ENCODE results near the gene ACP2.

The ACP2 gene, protein sequence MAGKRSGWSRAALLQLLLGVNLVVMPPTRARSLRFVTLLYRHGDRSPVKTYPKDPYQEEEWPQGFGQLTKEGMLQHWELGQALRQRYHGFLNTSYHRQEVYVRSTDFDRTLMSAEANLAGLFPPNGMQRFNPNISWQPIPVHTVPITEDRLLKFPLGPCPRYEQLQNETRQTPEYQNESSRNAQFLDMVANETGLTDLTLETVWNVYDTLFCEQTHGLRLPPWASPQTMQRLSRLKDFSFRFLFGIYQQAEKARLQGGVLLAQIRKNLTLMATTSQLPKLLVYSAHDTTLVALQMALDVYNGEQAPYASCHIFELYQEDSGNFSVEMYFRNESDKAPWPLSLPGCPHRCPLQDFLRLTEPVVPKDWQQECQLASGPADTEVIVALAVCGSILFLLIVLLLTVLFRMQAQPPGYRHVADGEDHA

DNA sequence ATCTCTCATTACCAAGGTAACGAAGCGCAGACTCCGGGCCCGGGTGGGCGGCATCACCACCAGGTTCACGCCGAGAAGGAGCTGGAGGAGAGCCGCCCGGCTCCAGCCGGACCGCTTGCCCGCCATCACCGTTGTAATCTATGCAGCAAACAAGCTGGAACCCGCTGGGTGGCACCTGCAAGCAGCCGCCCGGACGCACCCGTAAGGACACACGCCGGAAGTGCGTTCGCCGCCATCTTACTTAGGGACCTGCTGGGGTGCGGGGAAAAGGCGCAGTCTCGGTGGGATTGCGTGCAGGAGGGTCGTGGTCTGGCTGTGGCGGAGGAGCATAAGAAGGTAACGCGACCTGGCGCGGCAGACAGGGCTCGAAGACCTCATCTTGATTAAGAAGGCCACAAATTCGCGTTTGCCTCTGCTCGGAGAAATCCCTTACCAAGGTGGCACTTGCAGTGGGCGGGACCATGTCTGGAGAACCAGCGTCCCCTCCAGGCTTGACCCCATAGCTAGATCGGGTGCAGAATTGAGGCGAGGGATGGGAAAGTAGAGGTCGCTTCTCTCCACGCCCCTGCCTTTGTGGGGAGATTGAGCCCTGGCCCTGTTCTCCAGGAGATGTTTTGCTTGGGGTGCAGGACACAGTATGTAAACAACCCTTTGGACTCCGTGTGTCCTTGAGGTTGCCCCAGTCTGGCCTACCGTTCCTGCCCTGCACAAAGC is at the start of gene ACP2:
ACP2 (minus strand) TSS at position 151 of the 714 bp plus-strand sequence; CDS start at position 126, 25 bp downstream.
- DNase-seq = peak; percentile 62 to 77 (median 70)

DNA sequence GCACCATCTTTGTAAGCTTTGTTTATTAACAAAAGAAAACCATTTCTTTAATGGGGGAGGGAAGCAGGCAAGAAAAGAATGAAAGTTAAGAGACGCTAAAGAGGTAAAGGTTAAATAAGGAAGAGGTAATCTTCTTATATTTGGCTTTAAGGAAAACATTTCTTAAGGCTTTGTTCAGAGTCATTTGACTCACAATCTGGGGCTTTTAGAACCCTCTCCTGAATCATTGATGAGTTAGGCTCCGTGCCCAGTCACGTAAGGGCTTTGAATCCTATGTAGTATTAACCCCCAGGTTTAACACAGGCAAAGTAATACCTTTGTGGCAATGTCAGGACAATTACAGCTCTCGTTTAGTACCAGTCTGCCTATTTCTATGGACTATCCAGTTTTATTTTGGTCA is 47.4 kb upstream of the ACP2 start:
- DNase-seq = no peak

DNA sequence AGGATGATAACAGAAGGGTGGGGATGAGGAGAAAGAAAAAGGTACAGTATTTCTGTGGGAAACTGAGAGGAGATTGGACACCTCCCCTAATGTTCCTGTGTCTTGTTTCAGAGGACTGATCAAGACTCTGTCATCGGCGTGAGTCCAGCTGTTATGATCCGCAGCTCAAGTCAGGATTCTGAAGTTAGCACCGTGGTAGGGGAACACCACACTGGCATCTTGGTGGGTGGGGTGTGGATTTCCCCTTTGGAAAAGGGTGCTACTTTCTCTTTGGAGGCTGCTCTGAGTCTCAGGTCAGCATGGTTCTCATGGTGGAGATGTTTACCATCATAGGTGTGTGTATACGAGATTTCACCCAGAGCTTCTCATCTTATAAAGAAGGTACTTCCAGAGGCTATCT is 46.8 kb upstream of the ACP2 start:
- no peak for DNase-seq

DNA sequence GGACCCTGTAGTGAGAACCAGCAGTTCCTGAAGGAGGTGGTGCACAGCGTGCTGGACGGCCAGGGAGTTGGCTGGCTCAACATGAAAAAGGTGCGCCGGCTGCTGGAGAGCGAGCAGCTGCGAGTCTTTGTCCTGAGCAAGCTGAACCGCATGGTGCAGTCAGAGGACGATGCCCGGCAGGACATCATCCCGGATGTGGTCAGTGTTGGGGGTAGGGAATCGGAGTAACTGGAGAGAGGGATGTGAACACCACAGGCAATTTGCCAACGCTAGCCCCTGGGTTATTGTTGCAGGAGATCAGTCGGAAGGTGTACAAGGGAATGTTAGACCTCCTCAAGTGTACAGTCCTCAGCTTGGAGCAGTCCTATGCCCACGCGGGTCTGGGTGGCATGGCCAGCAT is 41.2 kb upstream of the ACP2 start:
- no peak for DNase-seq

DNA sequence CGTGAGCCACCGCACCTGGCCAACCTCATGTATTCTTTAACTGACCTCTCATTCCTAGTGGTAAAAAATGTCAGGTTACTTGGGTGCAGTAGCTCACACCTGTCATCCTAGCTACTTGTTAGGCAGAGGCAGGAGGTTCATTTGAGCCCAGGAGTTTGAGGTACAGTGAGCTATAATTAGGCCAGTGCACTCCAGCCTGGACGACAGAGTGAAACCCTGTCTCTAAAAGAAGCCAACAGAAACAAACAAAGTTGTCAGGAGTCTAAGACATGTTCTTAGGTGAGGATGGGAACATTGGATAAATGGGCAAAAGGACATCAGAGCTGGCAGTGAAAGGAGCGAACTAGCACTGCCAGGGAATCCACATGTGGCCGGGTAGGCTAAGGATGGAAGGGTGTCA is 39.5 kb upstream of the ACP2 start:
- no peak for DNase-seq

DNA sequence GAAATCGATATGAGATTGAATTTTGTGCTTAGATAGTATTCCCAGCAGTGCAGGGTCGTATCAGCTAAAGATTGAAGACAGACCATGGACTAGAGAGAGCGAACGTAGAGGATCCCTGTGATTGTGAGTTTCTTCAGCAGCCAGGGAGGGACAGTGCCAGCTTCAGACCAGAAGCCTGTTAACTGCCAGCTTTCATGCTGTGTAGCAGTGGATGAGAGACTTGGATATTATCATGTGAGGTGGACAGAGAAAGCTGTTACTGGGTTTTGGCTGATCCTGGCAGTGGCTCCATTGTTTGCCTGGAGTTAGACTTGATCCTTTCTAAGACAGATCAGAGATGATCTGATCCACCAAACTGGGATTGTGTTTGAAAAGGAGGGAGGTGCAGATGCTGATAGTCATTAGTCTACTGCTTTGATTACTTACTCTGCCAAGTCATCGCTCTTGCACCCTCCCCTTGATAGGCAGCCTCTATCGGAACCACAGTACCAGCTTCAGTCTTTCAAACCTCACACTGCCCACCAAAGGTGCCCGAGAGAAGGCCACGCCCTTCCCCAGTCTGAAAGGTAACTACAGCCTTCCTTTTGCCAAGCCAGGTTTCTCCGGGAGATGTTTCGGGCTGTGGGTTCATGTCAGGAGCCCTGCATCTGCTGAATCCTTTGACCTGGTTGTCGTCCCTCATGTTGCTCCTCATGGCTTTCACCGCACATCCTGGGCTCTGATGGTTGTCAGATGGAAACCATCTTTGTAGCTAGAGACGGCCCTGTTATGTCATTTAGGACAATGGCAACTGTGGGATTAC is 37.6 kb upstream of the ACP2 start:
- no peak for DNase-seq

DNA sequence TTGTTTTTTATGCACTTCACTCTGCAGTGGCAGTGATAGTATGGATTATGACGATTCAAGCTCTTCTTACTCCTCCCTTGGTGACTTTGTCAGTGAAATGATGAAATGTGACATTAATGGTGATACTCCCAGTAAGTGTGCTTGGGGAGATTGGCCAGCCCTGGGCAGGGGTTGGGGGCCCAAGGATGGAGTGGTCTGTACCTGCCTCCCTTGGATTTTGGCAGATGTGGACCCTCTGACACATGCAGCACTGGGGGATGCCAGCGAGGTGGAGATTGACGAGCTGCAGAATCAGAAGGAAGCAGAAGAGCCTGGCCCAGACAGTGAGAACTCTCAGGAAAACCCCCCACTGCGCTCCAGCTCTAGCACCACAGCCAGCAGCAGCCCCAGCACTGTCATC is 35.5 kb upstream of the ACP2 start:
- DNase-seq = no peak

DNA sequence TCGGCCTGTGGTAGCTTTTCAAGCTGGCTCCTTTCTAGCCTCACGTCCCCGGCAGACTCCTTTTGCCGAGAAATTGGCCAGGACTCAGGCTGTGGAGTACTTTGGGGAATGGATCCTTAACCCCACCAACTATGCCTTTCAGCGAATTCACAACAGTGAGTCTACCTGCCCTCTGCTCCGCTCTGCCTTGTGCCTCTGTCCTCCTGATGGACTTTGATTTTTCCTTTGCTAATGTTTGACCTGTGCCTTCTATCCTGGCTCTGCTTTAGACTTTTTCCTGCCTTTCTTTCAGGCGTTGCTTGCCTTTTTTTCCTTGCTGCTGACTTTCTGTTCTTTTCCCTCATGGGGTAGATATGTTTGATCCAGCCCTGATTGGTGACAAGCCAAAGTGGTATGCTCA is 33.8 kb upstream of the ACP2 start:
- no peak for DNase-seq

DNA sequence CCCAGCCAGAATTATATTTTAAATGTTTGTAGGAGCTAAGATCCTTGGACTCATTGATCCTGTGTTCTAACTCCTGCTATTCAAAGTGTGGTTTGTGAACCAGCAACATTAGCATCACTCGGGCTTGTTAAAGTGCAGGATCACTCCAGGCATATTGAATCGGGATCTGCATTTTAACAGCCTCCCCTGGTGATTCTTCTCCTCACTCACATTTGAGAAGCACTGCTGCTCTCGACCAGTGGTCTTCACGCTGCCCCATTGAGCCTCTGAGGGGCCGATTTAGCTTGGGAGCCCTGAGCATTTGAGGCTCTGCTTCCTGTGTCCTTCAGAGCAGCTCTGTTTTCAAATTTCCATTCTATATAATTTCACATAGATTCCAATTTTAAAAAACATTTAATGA is 32.2 kb upstream of the ACP2 start:
- no peak for DNase-seq

DNA sequence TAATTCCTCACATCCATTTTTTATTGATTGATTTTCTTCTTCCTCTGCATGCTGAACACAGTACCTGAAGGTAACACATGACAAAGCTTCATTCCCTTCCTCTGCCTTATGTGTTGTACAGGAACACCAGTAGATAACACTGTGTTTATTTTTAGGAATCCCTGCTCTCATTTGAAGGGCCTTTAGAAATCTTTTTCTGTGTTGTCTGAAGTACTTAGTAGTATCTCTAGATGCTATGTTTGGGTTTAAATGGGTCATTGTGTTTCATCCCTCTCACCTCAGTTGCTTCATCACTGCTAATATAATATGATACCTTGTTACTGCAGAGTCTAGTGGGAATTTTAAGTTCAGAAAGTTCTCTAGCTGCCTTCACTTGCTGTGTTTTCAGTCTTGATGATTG is 31.5 kb upstream of the ACP2 start:
- DNase-seq = no peak

DNA sequence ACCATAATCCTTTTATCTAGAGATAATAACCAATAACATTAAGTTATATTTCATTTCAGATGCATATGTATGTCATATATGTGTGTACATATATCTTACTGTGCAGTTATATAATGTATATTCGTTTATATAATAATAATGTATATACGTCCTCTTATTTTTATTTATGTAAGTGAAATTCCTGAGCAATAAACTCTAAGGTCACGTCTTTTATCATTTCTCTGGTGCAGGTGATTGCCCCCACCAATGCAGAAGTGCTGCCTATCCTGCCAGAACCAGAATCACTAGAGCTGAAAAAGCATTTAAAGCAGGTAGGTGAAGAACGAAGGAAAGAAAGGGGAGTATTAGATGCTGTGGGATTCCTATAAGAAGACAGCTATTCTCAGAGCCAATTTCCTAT is 30.2 kb upstream of the ACP2 start:
- DNase-seq = no peak

DNA sequence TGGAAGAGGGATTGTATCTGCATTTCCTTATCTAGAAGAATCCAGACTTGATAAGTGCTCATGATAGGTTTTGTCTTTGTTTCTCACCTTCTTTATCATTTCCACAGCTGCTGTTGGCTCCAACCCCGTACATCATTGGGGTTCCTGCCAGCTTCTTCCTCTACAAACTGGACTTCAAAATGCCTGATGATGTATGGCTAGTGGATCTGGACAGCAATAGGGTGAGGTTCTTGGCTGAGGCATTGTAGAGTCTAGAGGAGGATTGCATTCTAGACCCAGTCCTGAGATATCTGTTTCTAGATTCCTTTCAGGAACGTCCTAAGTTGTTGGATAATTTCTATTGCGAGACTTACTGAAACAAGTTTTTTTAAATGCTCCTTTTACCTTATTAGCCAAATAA is 29.4 kb upstream of the ACP2 start:
- DNase-seq = no peak

DNA sequence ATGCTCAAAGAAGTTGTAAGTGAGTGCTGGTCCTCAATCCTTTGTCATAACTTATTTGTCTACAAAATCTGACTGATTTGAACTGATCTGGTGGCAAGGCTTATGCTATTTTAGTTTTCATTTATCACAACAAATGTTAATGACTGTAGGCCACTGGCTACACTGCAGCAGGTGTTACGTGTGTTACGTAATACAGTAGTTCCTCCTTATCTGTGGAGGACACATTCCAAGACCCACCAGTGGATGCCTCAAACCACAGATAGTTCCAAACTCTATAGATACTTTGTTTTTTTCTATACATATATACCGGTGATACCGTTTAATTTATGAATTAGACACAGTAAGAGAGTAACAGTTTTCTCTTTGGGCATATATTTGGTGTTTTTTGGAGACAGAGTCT is 28.3 kb upstream of the ACP2 start:
- no peak for DNase-seq

DNA sequence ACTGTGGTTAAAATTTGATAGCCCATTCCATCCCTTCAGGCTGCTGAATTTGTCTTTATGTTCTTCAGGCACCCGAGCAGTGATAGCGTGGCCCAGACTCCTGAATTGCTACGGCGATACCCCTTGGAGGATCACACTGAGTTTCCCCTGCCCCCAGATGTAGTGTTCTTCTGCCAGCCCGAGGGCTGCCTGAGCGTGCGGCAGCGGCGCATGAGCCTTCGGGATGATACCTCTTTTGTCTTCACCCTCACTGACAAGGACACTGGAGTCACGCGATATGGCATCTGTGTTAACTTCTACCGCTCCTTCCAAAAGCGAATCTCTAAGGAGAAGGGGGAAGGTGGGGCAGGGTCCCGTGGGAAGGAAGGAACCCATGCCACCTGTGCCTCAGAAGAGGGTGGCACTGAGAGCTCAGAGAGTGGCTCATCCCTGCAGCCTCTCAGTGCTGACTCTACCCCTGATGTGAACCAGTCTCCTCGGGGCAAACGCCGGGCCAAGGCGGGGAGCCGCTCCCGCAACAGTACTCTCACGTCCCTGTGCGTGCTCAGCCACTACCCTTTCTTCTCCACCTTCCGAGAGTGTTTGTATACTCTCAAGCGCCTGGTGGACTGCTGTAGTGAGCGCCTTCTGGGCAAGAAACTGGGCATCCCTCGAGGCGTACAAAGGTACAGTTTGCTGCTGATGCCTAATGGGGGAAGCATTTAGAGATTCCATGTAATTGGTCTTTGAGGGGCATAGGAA is 26.1 kb upstream of the ACP2 start:
- no peak for DNase-seq

DNA sequence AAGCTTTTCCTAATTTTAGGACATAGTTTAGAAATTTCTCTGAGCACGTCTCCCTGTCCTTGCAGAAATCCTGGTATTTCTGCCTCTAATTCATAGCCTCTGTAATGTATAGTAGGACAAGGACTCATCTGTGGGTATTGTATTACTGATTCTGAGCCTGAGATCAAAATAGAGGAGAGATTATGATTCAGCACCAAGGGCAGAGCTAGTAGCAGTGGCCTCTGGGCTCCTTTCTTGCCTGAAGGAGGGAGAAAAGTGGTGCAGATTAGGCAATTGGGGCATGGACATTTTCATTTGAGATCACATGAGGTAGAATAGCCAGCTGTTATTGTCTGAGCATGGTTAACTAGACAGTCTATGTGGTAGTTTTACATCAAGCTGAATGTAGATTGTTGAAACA is 24.1 kb upstream of the ACP2 start:
- no peak for DNase-seq

DNA sequence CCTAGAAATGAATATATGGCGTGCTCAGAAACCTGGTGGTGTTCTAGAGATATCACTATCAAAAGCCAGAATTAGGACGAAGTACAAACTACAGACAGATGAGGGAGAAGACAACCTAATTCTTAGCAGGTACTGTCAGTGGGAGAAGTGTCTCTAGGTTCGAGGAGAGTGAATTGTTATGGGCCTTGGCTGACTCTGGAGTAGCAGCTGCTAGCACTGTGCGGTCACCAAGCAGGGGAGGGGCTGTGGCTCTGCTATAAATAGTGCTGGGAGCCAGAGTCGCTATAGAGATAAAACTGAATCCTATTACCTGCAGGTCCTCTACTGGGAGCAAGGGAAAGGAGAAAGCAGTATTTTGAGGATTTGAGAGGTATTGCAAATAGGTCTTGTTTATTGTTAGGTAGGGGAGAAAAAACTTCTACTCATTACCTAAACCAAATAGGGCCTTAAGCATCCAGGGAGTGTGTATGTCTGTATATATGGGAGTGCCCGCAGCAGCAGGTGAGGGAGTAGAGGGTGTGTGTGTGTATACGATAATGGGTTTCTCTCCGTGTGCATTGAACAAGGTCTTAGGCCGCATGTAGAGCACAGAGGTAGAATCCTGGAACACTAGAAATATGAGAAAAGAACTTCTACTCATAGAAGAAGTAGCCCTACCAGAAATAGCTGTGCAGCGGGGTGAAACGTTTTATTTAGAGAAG is 23.5 kb upstream of the ACP2 start:
- no peak for DNase-seq

DNA sequence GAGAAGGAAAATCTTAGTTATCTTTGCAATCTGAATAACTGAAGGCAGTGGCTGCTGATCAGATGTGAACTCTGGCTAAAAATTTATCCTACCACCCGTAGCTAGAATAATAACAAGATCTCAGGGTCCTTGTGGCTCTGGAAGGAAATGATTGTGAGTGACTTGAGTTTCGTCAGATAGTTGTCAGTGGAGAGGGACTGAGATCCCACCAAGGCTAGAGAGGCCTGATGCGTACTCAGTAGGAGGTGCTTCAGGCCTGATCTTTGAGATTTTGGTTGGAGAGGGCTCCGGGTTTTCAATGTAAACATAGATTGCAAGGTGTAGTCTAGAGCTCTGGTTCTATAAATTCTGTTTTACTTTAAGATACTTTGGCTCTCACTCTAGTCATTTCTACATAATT is 22.7 kb upstream of the ACP2 start:
- DNase-seq = no peak

DNA sequence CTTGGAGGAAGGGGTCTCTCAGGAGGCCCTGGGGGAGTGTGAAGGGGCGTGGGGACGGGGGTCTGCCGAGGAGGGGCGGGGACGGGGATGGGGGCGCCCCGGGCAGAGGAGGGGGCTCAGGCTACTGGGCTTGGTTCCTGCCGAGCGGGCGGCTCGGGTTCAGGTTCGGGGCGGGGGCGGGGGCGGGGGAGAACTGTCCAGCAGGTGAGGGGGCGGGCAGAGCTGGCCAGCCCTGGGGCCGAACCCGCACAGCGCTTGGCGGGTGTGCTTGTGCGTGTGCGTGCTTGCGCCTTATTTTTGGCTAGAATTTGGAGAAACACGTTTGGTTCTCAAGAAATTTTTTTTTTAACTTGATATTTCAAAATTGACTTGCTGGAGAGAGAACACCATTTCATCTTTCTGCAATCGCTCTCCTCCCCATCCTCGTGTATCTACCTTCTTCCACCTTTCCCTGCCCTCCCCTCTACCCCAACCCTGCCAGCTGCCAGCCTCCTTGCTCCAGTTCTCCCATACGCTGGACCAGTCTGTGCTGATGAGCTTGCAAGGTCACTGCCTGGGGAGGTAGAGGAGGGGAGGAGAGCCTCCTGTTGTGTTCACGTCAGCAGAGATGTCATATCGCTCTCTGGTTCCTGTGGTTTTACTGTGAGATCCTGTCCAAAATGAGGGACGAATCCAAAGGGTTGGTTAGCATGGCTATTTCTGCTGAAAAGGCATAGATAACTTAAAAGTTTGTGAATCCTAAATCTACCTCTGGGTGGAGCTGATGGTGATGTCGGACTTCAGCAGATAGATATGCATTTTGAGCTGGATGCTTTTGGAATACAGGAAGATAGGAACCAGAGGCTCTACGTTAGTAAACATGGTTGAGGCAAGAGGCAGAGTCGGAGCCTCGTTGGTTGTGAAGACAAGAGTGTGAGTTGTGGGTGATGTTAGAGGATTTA is 22.0 kb upstream of the ACP2 start:
- no peak for DNase-seq

DNA sequence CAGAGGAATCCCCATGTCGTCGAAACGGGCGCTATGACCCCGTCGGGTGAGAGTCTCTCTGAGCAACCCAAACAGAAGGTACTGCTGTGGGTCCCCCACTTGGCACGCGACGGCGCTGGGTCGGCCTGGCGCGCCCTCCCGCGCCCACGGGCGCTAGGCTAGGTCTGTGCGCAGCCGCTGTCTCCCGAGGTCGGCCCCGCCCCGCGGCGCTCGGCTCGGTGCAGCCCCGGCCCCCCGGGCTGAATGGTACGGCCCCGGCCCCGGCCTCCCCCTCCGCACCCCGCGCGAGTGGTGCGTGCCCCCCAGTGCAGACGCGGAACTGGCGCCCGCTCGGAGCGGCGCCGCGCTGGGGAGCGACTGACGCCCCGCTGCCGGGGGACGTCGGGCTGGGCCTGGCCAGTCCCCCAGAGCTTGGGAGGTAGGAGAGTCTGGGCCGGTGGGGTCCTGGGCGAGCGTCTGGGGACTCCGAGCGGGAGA is 21.3 kb upstream of the ACP2 start, which contains the start of gene MADD:
MADD (plus strand) TSS at position 305 of the 477 bp plus-strand sequence.
- DNase-seq = peak; percentile 76 to 92 (median 85)

DNA sequence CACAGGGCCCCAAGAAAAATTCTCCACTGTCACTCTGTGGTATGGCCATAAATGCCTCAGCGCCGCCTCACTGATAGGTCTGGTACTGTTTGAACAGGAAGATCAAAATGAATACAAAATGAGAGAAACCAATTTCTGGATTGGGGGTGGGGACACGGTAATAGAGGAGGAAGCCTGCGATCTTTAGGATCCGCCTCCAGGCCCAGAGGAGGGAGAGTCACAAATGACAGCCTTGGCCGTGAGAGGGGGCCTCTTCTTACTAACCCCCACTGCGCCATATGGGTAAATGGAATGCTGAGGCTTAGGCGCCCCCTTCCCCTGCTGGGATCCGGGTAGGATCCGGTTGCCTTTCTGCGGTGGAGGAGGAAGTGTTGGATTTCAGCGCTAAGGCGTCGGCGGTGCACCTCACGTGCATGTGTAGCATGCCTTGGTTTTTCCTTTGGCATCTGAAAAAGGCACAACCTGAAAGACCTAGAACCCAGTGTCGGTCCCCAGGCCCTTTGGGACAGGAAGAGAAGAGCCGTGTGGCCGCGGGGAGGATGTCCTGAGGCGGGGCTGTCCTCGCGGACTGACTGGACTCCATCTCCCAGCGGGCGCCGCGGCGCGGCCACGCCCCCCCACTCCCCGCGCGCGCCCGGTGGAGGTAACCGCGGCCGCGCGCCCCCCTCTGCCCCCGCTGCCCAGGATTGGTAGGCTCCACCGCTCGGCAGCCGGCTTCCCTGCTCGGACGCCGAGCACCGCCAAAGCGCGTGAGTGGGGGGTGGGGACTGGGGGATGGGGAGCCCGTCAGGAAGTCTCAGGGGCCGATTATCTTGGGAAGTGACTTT is 20.6 kb upstream of the ACP2 start:
- DNase-seq = peak; percentile 76 to 85 (median 82)
